Left colon (tissue), 2 donors: ENCODE results near the gene EML1. TPM values are rescaled to one million over a fixed set of nuclear protein-coding genes. Genes with fewer than 3 reads are reported as not detected.

Experiments used
- ATAC-seq: fragments of 200-7000 bp; cut with Tn5 transposase; one replicate; pipeline ENCODE4 v1.9.1; 2020; ENCODE audit warnings: mild to moderate bottlenecking, moderate library complexity
- DNase-seq, 2 donors: peaks; one replicate each; pipeline ENCODE4 v3.0.0-alpha.2; 2020
- intact Hi-C, 2 donors: fragments of 100-400 bp; cut with DNase I in 1 of 2; cut with micrococcal nuclease in 1 of 2; formaldehyde crosslinking; loops; one replicate each; pipeline versions ENCODE4 v1.11.2 to v1.14.0; 2022; cut with DNase I, micrococcal nuclease
- total RNA-seq, 2 donors: library from RNA; stranded (reverse); fragmentation: NEBNext Ultra II Directional; extraction: Animal tissue kit (Norgen Biotek cat#: 25700); gene quantifications; one replicate each; pipeline ENCODE4 v1.2.1, GENCODE V29; 2021
- donor health status: DM: no; HTN: no; CAD: no.
- donor health status: DM: yes; HTN: yes; CAD: no.

The EML1 gene
- total RNA-seq, 2 donors from 2014 or later: 3.8 to 14.5 TPM

DNA sequence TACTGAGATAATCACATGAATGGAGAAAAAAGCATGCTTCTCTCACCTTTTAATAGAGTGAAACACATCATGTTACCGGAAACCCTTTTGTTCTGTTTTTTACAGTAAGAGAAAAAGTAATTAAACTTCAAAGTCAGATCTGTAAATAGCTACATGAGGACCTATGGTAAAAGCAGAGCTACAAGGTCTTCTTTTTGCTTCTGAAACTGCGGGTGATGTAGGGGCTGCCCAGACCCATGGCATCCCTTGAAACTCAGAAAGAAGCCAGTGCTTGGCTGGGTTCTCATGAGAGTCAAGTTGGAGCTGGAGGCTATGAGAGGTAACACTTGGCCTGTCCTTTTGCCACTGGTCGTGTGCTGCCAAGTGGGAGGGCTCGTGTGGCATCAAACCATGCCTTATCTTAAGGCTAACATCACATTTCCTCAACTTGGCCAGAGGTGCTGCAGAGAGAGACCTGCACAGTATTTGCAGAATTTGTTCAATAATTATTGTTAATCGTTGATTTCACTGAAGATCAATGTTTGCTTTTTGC lies 47.6 kb downstream of the EML1 start:
- ATAC-seq (no peak), DNase-seq (no peak)

DNA sequence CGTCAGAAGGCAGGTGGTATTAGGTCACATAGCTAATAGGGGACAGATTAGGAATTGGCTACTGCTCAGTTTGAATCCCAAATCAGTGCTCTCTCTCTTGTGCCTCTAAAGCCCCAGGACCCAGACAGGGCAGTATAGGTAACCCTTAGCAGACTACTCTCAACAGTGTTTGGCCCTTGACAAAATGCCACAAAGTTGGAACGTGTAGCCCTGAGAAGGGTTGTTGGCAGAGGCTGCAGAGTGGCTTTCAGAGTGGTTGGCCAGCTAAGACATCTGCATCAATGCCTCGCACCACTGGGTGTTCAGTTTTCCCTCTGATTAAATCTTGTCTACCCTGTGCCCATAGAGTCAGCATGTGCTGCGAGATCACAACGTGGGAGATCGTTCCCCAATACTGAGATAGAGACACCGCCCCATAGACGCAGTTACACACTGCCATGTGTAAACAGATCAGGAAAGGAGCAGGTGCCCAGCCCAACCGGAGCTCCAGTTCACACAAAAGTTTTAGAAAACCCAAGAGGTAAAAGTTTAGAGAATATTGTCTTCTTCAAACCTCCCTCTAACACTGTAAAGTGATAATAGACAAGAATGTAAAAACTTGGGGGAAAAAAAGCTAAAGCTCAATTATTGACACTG lies 48.3 kb downstream of the EML1 start:
- DNase-seq (no peak), ATAC-seq (no peak)
- intact Hi-C loops: no loop called here

More for the DNA sequence above, 47.6 kb downstream of the EML1 start:
- intact Hi-C loops: no loop called here

DNA sequence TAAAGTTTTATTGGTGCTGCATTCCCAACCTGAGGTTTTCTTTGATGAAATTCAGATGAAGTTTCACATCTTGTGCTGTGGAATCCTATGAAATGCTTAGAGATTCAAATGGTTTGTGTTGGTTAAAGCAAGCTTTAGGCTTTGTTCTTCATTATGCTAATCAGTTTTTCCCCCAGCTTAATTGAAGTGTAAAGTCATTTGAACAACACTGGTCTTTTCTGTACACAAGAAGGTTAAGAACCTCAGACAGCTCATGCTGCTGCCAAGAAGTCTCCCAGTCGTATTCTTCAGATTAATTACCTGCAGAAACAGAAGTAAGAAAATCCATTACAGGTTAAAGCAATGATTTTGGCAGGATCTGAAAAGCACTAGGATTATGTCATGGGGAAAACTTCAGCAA lies 48.9 kb downstream of the EML1 start:
- intact Hi-C loops: no loop called here
- DNase-seq (no peak), ATAC-seq (no peak)

DNA sequence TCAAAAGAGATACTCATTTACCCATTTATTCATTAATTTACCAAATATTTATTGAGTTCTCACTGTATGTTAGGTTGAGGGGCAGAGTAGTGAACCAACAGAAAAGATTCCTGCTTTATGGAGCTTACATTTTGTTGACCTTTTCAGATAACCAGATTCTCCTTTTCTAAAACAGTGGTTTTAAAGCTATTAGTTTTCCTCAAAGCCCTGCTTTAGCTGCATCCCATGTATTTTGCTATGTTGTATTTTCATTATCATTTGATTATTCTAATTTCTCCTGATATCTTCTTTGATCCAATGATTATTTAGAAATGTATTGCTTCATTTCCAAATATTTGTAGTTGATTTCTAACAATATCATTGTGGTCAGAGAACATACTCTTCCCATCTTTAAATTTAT lies 53.6 kb downstream of the EML1 start:
- intact Hi-C loops: no loop called here
- DNase-seq: no peak
- ATAC-seq: no peak

DNA sequence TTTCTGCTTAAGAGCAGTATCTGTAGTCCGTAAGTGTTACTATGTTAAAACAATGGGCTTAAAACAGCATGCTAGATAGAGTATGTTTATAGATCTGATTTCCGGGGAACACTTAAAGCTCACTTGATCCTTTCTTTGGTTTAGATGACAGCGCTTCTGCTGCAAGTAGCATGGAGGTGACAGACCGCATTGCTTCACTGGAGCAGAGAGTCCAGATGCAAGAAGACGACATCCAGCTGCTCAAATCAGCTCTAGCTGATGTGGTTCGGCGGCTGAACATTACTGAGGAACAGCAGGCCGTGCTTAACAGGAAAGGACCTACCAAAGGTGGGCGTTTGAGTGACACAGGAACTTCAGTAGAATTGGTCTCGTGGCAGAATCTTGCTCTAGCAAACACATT lies 57.5 kb downstream of the EML1 start:
- ATAC-seq (no peak), DNase-seq (no peak)
- intact Hi-C loops: no loop called here

DNA sequence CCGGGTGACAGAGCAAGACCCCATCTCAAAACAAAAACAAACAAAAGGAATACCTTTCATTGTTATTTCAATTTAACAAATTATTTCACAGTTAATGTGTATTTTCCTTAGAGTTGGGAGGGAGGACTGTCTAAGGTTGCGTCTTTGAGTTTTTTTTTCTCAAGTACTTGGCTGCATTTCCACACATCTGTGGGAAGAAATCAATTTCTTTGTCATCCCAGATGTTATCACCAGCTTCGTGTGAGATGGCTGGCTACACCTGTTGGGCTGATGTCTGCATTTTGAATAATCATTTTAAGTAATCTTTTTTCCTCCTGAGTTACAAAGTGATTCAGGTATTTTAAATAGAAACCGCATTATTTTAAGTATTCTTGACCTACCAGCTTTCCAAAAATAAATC lies 59.4 kb downstream of the EML1 start:
- no peak for ATAC-seq
- no peak for DNase-seq
- intact Hi-C loops: no loop called here

DNA sequence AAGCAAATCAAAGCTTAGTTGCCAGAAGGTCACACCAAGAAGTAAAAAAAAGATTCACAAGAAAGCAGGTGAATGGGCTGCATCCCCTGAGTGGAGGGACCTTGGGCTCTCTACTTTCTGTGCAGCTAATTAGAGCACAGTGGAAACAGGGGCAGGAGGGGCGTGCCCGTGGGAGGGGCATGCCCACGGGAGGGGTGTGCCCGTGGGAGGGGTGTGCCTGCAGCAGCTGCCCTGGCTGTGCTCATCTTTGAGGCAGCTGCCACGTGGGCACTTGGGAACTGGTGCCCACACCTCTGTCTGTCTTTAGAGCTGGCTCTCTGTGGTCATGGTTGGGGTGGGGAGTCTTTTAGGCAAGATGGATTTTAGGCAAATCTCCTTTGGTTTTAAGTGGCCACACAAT lies 60.0 kb downstream of the EML1 start:
- no peak for ATAC-seq
- no peak for DNase-seq
- intact Hi-C loops: no loop called here

DNA sequence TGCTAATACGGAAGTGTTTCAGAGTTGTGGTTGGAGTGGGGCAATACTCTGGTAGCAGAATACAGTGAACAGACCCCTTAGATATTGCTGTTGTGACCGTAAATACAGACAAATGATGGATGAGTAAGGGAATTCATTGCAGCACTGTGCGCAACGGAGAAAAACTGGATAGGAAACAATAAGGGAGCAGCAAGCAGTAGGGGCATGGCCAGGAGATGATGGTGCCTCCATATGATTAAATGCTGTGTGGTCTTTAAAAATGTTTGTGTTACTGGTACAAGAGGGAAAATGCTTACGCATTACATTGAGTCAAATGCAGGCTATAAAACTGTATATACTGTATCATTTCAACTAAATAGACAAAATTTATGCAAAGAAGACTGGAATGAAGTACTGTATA lies 61.6 kb downstream of the EML1 start:
- no peak for ATAC-seq
- intact Hi-C loops: no loop called here
- no peak for DNase-seq

DNA sequence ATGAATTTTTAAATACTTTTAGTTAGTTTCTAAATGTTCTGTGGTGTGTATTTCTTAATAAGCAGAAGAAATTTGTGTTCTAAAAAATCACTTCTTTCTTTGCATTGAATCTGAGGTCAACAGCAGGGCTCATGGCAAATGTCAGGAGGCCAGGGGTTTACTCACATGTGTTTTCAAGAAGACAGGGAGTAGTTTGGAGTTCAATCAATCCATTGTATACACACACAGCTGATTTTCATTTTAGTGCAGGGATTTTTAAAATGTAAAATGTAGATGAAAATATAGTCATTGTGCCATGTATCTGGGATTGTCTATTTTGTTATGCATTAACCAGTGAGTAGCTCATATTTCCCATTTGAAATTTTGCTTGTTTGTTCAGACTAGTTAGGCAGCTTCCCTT lies 62.1 kb downstream of the EML1 start:
- no peak for ATAC-seq
- intact Hi-C loops: no loop called here
- DNase-seq: no peak

DNA sequence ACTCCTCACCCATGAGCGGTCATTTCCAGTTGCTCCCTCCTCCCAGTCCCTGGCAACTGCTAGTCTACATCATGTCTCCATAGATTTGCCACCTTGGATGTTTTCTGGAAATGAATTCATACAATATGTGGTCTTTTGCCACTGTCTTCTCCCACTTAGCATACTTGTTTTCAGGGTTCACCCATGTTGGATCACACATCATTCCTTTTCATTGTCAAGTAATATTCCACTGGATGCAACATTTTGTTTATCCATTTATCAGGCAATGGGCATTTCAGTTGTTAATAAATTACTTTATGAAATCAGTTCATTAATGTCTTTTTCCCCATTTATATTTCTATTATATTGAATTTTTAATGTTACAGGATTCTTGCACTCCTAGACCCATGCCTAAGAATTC lies 64.3 kb downstream of the EML1 start:
- intact Hi-C loops: no loop called here
- ATAC-seq (no peak), DNase-seq (no peak)

DNA sequence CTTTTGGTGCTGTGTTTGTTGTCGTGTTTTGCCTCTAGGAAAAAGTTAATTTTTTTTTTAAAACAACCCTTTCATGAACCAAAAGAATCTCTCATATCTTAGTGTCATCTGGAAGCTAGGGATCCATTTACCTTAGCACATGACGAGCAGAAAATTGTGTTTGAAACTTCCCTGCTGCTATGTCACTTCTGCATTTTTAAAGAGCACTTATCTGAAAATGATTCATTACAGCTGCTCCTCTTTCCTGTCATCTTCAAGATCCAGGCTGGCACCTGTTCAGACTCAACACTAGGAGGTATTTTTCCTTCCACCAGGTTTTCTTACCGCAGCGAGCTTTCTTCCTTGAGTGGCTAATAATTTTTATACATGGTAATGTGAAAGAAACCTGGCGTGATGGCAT lies 67.0 kb downstream of the EML1 start:
- intact Hi-C loops: no loop called here
- ATAC-seq: no peak
- DNase-seq: no peak

DNA sequence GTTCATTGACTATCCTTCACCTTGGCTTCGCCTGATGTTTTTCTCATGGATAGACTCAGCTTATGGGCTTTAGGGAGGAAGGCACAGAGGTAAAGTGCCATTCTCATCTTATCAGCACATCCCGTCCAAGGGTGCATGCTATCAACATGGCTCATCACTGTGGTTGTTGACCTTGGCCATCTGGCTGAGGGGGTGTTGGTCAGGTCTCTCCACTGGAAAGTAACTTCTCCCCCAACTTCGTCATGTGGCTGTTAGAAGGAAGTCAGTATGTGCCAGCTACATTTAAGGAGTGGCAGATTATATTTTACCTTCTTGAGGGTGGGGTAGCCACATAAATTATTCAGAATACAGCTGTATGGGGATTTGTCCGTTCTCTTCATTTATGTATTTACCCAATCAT lies 68.9 kb downstream of the EML1 start:
- no peak for DNase-seq
- intact Hi-C loops: no loop called here
- no peak for ATAC-seq

DNA sequence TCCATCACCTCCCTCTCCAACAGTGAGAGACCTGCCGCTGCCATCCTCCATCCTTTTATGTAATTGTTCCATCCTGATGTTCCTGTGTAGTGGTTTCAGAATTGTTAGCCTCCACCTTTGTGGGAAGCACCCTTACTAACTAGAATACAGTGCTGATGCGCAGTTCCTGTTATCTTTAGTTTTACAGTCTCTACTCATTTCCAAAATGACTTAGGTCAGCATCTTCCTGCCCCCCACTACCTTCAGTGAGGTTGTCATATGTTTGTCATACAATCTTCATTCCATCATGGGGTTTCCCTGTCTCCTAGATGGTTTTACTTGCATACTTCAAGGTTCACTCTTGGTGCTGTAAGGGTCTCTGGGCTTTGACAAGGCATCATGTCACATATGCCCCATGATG lies 69.8 kb downstream of the EML1 start:
- ATAC-seq (no peak), DNase-seq (no peak)
- intact Hi-C loops: no loop called here

DNA sequence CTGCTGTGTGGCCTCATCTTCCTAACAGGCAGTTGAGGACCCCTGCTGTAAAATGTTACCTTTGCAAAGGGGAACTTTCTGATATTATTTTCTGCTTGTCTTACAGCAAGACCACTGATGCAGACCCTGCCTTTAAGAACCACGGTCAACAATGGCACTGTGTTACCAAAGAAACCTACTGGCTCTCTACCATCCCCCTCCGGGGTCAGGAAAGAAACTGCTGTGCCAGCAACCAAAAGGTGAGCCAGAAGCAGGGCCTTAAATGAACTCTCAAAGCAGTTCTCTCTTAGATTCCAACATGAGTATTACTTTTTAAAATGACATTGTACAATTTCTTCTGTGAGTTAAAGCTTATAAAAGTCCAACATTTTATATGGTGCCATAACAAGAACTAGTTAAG lies 72.2 kb downstream of the EML1 start:
- intact Hi-C loops: no loop called here
- DNase-seq (no peak), ATAC-seq (no peak)

DNA sequence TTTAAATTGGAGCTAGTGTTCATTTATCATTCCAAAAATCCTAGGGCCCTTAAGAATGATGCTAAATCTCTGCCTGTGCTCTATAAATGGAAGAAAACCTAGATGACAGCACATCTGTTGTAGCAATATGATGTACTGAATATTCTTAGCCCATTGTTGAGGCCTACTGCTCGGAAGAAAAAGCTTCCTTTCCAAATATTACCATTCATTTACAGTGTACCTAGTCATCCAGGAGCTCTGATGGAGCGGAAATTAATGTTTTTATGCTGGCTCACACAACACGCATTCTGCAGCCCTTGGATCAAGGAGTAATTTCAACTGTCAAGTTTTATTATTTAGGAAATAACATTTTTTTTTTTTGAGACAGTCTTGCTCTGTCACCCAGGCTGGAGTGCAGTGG lies 77.4 kb downstream of the EML1 start:
- DNase-seq (no peak), ATAC-seq (no peak)
- intact Hi-C loops: no loop called here

DNA sequence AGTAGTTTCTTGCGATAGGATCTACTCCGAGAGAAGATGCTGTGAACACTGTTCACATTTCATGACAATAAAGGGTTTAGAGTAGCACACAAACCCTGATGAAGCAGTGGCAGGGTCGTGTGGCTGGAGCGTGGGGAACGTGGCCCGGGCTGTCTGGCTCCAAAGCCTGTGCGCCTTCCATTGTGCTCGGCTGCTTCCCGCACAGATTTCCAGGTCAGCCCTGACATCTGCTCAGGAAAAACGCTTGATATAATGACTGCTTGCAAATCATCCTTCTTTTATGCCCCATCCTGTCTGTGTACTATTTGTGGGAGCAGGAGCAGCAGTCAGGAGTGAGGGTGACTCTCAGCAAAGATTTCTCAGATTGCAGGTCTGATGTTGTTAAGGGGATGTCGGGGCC lies 78.6 kb downstream of the EML1 start:
- no peak for ATAC-seq
- intact Hi-C loops: no loop called here

DNA sequence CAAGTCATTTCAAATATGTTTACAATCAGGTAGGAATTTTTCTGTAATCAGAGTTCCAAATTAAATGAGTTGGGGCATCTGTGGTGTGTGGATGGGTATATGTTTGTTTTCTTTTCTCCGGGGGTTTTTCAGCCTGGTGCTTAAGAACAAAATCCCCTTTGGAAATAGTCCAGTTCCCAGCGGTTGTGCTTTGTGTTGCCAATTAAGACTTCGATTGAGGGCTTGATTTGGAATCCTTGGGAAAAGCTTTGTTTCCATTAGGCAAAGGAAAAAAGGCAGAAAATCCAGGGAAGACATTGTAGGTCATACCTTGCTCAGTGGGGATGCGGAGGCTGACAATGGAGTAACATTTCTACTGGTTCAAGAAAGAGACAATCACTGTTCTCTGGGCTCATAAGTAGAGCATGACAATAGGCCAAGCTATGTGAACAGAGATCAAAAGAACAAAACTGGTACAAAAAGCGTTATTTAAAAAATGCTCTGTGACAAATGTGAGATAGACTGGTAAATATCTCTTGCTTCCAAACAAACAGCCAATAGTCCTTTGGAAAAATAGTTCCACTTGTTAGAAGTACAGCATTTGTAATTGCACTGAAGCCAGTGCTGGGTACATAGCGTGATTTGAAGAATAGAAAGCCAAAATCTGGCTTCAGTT lies 79.7 kb downstream of the EML1 start:
- intact Hi-C loops: no loop called here
- no peak for ATAC-seq

More for the DNA sequence above, 78.6 kb downstream of the EML1 start:
- no peak for DNase-seq

DNA sequence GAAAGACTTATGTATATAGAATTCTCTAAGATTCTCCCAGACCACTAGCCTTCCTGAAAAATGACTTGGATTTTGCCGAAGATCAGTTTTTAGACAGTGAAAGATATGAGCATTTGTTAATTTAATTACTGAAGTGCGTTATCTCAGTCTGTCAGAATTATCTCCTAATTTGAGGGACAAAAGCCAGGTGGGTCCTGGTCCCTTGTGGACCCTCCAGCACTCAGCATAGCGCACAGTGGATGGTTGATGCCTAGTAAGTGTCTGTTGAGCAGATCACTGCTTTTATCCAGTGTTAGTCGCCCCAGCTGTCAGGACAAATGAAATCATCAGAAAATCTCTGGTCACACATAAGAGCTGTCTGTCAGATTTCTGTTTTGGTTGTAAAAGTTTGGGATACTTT lies 80.4 kb downstream of the EML1 start:
- intact Hi-C loops: no loop called here
- no peak for DNase-seq

More for the DNA sequence above, 79.7 kb downstream of the EML1 start:
- DNase-seq: no peak

DNA sequence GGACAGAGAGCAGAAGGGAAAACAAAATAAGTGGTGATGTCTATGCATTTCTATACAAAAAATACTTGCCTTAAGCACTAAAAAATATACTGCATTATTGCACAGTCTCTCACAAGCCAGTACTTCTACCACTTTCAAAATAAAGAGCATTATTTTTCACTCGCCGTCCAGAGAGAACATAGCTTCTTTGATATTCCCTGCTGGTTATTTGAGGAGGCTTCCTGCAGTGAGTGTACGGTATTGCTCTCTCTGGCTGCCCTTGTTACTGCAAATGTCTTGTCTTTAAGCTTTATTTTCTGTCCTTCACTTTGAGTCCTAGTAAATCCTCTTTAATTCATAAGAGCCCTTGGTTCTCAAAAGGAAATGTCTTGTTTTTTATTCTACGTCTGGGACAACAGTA lies 81.1 kb downstream of the EML1 start:
- intact Hi-C loops: no loop called here
- ATAC-seq (no peak), DNase-seq (no peak)

More for the DNA sequence above, 80.4 kb downstream of the EML1 start:
- no peak for ATAC-seq

DNA sequence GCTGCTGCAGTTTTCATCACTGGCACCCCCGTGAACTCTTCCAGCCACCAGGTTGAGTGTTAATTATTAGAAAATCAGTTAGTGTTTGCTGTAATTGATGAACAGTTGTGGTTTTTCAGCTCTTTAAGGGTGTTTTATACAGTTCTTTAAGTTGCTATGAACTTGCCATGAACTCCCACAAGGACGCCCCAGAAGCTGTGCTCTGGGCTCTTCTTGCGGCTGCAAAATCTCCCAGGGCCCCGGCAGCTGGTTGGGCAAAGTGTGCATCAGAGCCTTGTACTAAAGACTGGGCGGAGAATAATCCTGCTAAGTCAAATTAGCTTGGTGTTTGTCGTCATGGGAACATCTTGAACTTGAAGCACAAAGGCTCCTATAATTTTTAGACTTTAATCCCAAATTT lies 82.2 kb downstream of the EML1 start:
- intact Hi-C loops: no loop called here
- DNase-seq: no peak
- ATAC-seq: no peak

DNA sequence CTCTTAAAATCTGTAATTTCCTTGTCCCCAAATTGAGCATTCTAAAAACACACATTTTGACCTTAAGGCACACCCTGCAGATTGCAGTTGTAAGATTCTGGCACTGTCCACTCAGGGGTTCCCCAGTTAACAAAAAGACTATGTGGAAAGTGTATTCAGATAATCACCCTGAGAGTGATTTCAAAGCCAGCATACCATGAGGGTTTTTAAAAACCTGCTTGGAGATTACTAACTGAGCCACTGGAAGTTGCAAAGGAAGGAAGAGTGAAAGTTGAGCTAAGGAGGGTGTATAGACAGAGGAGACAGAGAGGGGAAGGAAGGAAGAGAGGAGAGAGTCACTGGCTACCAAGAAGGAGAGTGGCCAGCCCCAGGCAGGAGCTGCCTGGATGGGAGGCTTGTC lies 82.6 kb downstream of the EML1 start:
- intact Hi-C loops: no loop called here
- ATAC-seq (no peak), DNase-seq (no peak)
